Measurements from ENCODE around the gene RHBDD1. TPM values are rescaled to one million over a fixed set of nuclear protein-coding genes. Genes with fewer than 3 reads are reported as not detected.
A peak's percentile ranks its signal among the peaks of the same experiment; 100 is the strongest.

The RHBDD1 gene
- total RNA-seq, 6 donors from 2014 or later = 2.6 to 40.2 (median 14.5) TPM

- H3K27me3 ChIP-seq = no peaks in the 10 kb centered on the region
- peaks cover 27 to 84% (median 57%) of the 10 kb centered on the region in 4 donors for H3K4me1 ChIP-seq
- TF ChIP-seq POLR2A (IDR thresholded peaks at IDR 0.05) = no peak
- TF ChIP-seq EP300 (IDR thresholded peaks at IDR 0.05) = no peak
- no peak for TF ChIP-seq POLR2AphosphoS5 (IDR thresholded peaks at IDR 0.05)
- TF ChIP-seq CTCF (IDR thresholded peaks at IDR 0.05) = no peak
- peak overlapping the region in 3 of 4 donors; percentile 58 to 91 (median 82) for H3K4me3 ChIP-seq
- DNase-seq (peak in 1 of 2 donors; percentile 80), ATAC-seq (ENCODE audit: low FRiP score in 2 of 2) (no peak)
- 78 to 85% methylated on average over 13 to 23 of the region's 25 CpGs for WGBS, 2 donors
- H3K27ac ChIP-seq = peak overlapping the region; percentile 68 to 90 (median 88)
- no peaks in the 10 kb centered on the region for H3K9me3 ChIP-seq
- peaks cover 0 to 4% (median 0%) of the 10 kb centered on the region in 4 donors for H3K36me3 ChIP-seq
Measured at GRCh38 chr2:226796012-226796839, 39.6 kb upstream of the RHBDD1 start.

- 50 to 84% methylated on average over 9 to 17 of the region's 17 CpGs for WGBS, 2 donors
- H3K4me1 ChIP-seq = peaks cover 32 to 89% (median 62%) of the 10 kb centered on the region in 4 donors
- H3K36me3 ChIP-seq = peaks cover 0 to 4% (median 0%) of the 10 kb centered on the region in 4 donors
- peak overlapping the region; percentile 68 to 90 (median 88) for H3K27ac ChIP-seq
- H3K4me3 ChIP-seq = peak overlapping the region in 3 of 4 donors; percentile 58 to 91 (median 82)
- ATAC-seq (ENCODE audit: low FRiP score in 2 of 2) = no peak
- peak; percentile 23 to 53 for DNase-seq
- no peaks in the 10 kb centered on the region for H3K27me3 ChIP-seq
- TF ChIP-seq CTCF (IDR thresholded peaks at IDR 0.05) (peak in 4 of 6 experiments; percentile 31 to 52 (median 46)), POLR2A (IDR thresholded peaks at IDR 0.05) (no peak)
- no peaks in the 10 kb centered on the region for H3K9me3 ChIP-seq
Measured at GRCh38 chr2:226796840-226797288, 39.0 kb upstream of the RHBDD1 start.

GRCh38 chr2:226797289-226797988, 38.4 kb upstream of the RHBDD1 start:
- Histone ChIP-seq H3K4me3 (peak overlapping the region; percentile 34 to 91 (median 70)), H3K27me3 (no peaks in the 10 kb centered on the region), H3K36me3 (peaks cover 0 to 4% (median 0%) of the 10 kb centered on the region in 4 donors), H3K9me3 (no peaks in the 10 kb centered on the region), H3K27ac (peak overlapping the region; percentile 76 to 90 (median 88)), H3K4me1 (peaks cover 32 to 89% (median 57%) of the 10 kb centered on the region in 4 donors)
- peak; percentile 20 to 87 for DNase-seq
- 90 to 97% methylated on average over 27 to 50 of the region's 50 CpGs for WGBS, 2 donors
- no peak for TF ChIP-seq EP300 (IDR thresholded peaks at IDR 0.05)
- no peak for TF ChIP-seq CTCF (IDR thresholded peaks at IDR 0.05)
- TF ChIP-seq POLR2AphosphoS5 (IDR thresholded peaks at IDR 0.05) = no peak
- no peak for TF ChIP-seq POLR2A (IDR thresholded peaks at IDR 0.05)
- ATAC-seq (ENCODE audit: low FRiP score in 2 of 2) = no peak

GRCh38 chr2:226797989-226798421, 37.8 kb upstream of the RHBDD1 start:
- peak overlapping the region; percentile 26 to 91 (median 70) for H3K4me3 ChIP-seq
- peaks cover 33 to 83% (median 53%) of the 10 kb centered on the region in 4 donors for H3K4me1 ChIP-seq
- DNase-seq = no peak
- TF ChIP-seq POLR2AphosphoS5 (IDR thresholded peaks at IDR 0.05) (no peak), CTCF (IDR thresholded peaks at IDR 0.05) (no peak), POLR2A (IDR thresholded peaks at IDR 0.05) (no peak), EP300 (IDR thresholded peaks at IDR 0.05) (no peak)
- peak overlapping the region; percentile 76 to 90 (median 88) for H3K27ac ChIP-seq
- no peaks in the 10 kb centered on the region for H3K27me3 ChIP-seq
- no peaks in the 10 kb centered on the region for H3K9me3 ChIP-seq
- no peak for ATAC-seq (ENCODE audit: low FRiP score in 2 of 2)
- WGBS, 2 donors = 61 to 69% methylated on average over 7 to 13 of the region's 23 CpGs
- peaks cover 0 to 4% (median 0%) of the 10 kb centered on the region in 4 donors for H3K36me3 ChIP-seq
